Naive thymus-derived CD8-positive, alpha-beta T cell (primary cell): ENCODE measurements around the gene ABHD2. TPM values are rescaled to one million over a fixed set of nuclear protein-coding genes. Genes with fewer than 3 reads are reported as not detected.
A peak's percentile ranks its signal among the peaks of the same experiment; 100 is the strongest.

Experiments used
- ATAC-seq, 2 donors: fragments of 150-1000 bp; cut with Tn5 transposase in 1 of 2; sonication (Bioruptor Pico), chemical (Tn5 transposase) in 1 of 2; 1 replicate in 1 of 2; 2 replicates in 1 of 2; pipeline ENCODE4 v1.10.0; 2021; ENCODE audit warnings: mild to moderate bottlenecking in 2 of 2, moderate library complexity in 2 of 2
- POLR2A ChIA-PET: fragments of 350-600 bp; sonication (Branson Sonifier 250); formaldehyde crosslinking; loops from one replicate; lab custom pipeline; 2021; ENCODE audit warnings: antibody characterized with exemption; lab: Charles Lee
- DNase-seq, 10 donors: peaks; one replicate each; pipeline versions ENCODE4 v3.0.0 to v3.0.0-alpha.2; 2020 to 2022
- H3K27ac Mint-ChIP-seq, 10 donors: one replicate each; pipeline ENCODE4 v1.8.0; 2020 to 2022; ENCODE audit warnings: mild to moderate bottlenecking in 10 of 10, mixed read lengths in 10 of 10, moderate library complexity in 4 of 10, inconsistent platforms in 1 of 10
- H3K27me3 Mint-ChIP-seq, 5 donors: one replicate each; pipeline ENCODE4 v1.8.0; 2021 to 2022; ENCODE audit warnings: mixed read lengths in 5 of 5
- H3K36me3 Mint-ChIP-seq, 3 donors: one replicate each; pipeline ENCODE4 v1.8.0; 2020 to 2022; ENCODE audit warnings: mixed read lengths in 3 of 3, mild to moderate bottlenecking in 2 of 3, inconsistent platforms in 1 of 3
- H3K4me1 Mint-ChIP-seq, 4 donors: one replicate each; pipeline ENCODE4 v1.8.0; 2021 to 2022; ENCODE audit warnings: mixed read lengths in 4 of 4
- H3K4me3 Mint-ChIP-seq, 10 donors: one replicate each; pipeline ENCODE4 v1.8.0; 2020 to 2022; ENCODE audit warnings: mild to moderate bottlenecking in 10 of 10, mixed read lengths in 10 of 10, moderate library complexity in 6 of 10, inconsistent platforms in 1 of 10
- H3K9me3 Mint-ChIP-seq, 9 donors: one replicate each; pipeline ENCODE4 v1.8.0; 2020 to 2022; ENCODE audit warnings: mixed read lengths in 9 of 9, mild to moderate bottlenecking in 3 of 9, inconsistent platforms in 1 of 9, moderate library complexity in 1 of 9
- polyA plus RNA-seq, 3 donors: library from polyadenylated mRNA; unstranded; fragments of 300-500 nt; fragmentation: Illumina TruSeq; gene quantifications; one replicate each; pipeline ENCODE4 v1.2.3, GENCODE V29; 2021
- total RNA-seq, 8 experiments: library from RNA in 2 of 8; stranded (reverse) in 2 of 8; gene quantifications; one replicate each; pipeline ENCODE4 v1.2.3 and lab custom pipeline; 2021 to 2026

ABHD2 gene
- total and polyA plus RNA-seq, 5 experiments from 2014 or later, result 14.0 to 49.9 (median 17.1) TPM

- ATAC-seq (no peak), DNase-seq (no peak)
- no peak overlapping the region for H3K4me3 Mint-ChIP-seq
- H3K4me1 Mint-ChIP-seq, result peaks cover 8 to 20% (median 17%) of the 10 kb centered on the region in 4 donors
- H3K27ac Mint-ChIP-seq, result peak overlapping the region in 1 of 10 donors; percentile 11
- H3K36me3 Mint-ChIP-seq, result peaks cover 0 to 45% (median 10%) of the 10 kb centered on the region in 3 donors
- POLR2A ChIA-PET, result interaction anchor here (0.6 kb wide), 1 partner anchor 283 kb away, joined by 4 read pairs; no protein-coding TSS in a partner anchor
- no peaks in the 10 kb centered on the region for H3K9me3 Mint-ChIP-seq
- no peaks in the 10 kb centered on the region for H3K27me3 Mint-ChIP-seq
Measured at GRCh38 chr15:89199746-89200145, 111.5 kb downstream of the ABHD2 start.

DNA sequence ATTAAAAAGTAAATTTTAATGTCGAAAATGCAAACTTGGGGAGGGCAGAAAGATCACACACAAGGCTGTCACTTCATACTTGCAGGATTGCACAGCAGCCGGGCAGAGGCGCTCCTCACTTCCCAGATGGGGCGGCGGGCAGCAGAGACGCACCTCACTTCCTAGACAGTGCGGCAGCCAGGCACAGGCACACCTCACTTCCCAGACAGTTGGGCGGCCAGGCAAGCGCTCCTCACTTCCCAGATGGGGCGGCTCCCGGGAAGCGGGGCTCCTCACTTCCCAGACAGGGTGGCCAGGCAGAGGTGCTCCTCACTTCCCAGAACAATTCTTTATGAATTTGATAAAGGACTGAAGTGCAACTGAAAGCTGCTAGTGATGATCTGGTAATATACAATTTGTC lies 111.9 kb downstream of the ABHD2 start:
- ATAC-seq, result no peak
- Mint-ChIP-seq H3K9me3 (no peaks in the 10 kb centered on the region), H3K27ac (no peak overlapping the region), H3K36me3 (peaks cover 0 to 41% (median 8%) of the 10 kb centered on the region in 3 donors), H3K4me1 (peaks cover 8 to 24% (median 20%) of the 10 kb centered on the region in 4 donors), H3K27me3 (no peaks in the 10 kb centered on the region), H3K4me3 (no peak overlapping the region)
- DNase-seq, result no peak
- POLR2A ChIA-PET, result interaction anchor here (0.6 kb wide), 1 partner anchor 283 kb away, joined by 4 read pairs; no protein-coding TSS in a partner anchor

- DNase-seq (no peak), ATAC-seq (no peak)
- peak overlapping the region in 1 of 10 donors; percentile 17 for H3K27ac Mint-ChIP-seq
- POLR2A ChIA-PET, result no interaction called here
- H3K36me3 Mint-ChIP-seq, result peaks cover 0 to 28% (median 2%) of the 10 kb centered on the region in 3 donors
- H3K4me1 Mint-ChIP-seq, result peaks cover 11 to 26% (median 23%) of the 10 kb centered on the region in 4 donors
- no peaks in the 10 kb centered on the region for H3K27me3 Mint-ChIP-seq
- H3K9me3 Mint-ChIP-seq, result no peaks in the 10 kb centered on the region
- no peak overlapping the region for H3K4me3 Mint-ChIP-seq
Measured at GRCh38 chr15:89201465-89202005, 113.3 kb downstream of the ABHD2 start.

DNA sequence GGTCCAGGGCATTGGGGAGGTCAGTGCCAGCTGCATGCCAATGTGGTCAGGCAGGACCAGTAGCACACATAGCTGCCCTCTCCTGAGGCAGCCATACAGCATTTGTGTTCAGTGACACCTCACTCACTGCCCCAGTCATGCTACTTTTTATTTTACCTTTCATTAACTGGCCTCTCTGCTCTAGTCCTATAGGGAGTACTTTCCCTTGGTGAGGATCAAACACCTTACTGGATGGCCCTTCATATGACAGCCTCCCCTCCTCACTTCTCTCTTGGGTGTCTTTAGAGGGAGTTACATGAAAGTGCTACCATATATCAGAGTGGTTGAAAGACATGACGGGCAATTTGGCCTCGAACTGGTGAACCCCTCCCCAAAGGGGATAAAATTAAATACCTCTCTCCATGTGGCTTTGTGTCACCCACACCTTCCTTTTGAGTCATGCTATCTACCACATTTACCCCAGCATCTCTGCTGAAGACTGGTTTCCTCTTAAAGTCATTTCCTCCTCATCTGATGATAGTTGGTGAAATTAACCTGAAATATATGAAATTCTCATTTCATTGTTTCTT lies 115.5 kb downstream of the ABHD2 start:
- POLR2A ChIA-PET, result no interaction called here
- Mint-ChIP-seq H3K9me3 (no peaks in the 10 kb centered on the region), H3K4me1 (peaks cover 11 to 29% (median 26%) of the 10 kb centered on the region in 4 donors), H3K36me3 (peaks cover 0 to 19% (median 2%) of the 10 kb centered on the region in 3 donors), H3K27me3 (peaks cover 0 to 4% (median 1%) of the 10 kb centered on the region in 5 donors), H3K27ac (peak overlapping the region in 3 of 10 donors; percentile 43 to 69 (median 57)), H3K4me3 (peak overlapping the region in 2 of 10 donors; percentile 34 to 37)
- peak in 1 of 10 donors; percentile 2 for DNase-seq
- ATAC-seq, result peak in 1 of 2 donors; percentile 42

DNA sequence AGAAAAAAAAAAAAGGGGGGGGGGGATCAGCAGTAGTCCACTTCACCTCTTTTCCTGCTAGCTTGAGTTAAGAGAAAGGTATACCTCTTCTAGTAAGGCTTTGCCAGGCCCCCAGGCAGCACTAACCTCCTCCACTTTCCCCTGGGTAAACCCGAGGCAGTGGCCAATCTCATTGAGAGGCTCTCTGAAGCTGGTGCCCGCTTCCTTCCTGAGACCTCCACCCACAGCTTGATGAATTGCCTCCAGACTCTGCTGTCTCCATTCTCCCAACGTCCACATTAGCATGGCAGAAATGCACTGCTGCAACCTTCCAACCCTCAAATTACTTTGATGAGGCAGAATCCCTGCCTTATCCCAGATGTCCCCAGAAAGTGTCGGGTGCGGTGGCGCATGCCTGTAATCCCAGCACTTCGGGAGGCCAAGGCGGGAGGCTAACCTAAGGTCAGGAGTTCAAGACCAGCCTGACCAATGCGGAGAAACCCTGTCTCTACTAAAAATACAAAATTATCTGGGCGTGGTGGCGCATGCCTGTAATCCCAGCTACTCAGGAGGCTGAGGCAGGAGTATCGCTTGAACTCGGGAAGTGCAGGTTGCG lies 117.8 kb downstream of the ABHD2 start:
- no peak for ATAC-seq
- H3K4me3 Mint-ChIP-seq, result no peak overlapping the region
- peak overlapping the region in 1 of 10 donors; percentile 37 for H3K27ac Mint-ChIP-seq
- no peaks in the 10 kb centered on the region for H3K9me3 Mint-ChIP-seq
- peaks cover 11 to 29% (median 26%) of the 10 kb centered on the region in 4 donors for H3K4me1 Mint-ChIP-seq
- peaks cover 0 to 5% (median 0%) of the 10 kb centered on the region in 3 donors for H3K36me3 Mint-ChIP-seq
- H3K27me3 Mint-ChIP-seq, result peaks cover 0 to 4% (median 1%) of the 10 kb centered on the region in 5 donors
- no peak for DNase-seq
- POLR2A ChIA-PET, result interaction anchor here (0.7 kb wide), 1 partner anchor 33 kb away, joined by 6 read pairs; no protein-coding TSS in a partner anchor

- Mint-ChIP-seq H3K36me3 (no peaks in the 10 kb centered on the region), H3K9me3 (no peaks in the 10 kb centered on the region), H3K4me3 (peak overlapping the region in 3 of 10 donors; percentile 6 to 20 (median 14)), H3K27ac (peak overlapping the region in 3 of 10 donors; percentile 21 to 63 (median 62)), H3K4me1 (peaks cover 11 to 29% (median 26%) of the 10 kb centered on the region in 4 donors), H3K27me3 (peaks cover 0 to 4% (median 1%) of the 10 kb centered on the region in 5 donors)
- peak; percentile 95 to 98 for ATAC-seq
- DNase-seq, result peak; percentile 51 to 81 (median 68)
- POLR2A ChIA-PET, result interaction anchor here (0.7 kb wide), 2 partner anchors 32 to 310 kb away, joined by 3 to 6 read pairs; no protein-coding TSS in a partner anchor
Measured at GRCh38 chr15:89206908-89207331, 118.7 kb downstream of the ABHD2 start.

GRCh38 chr15:89208256-89208655 lies 120.0 kb downstream of the ABHD2 start:
- POLR2A ChIA-PET, result no interaction called here
- no peak overlapping the region for H3K27ac Mint-ChIP-seq
- peaks cover 11 to 29% (median 25%) of the 10 kb centered on the region in 4 donors for H3K4me1 Mint-ChIP-seq
- no peak overlapping the region for H3K4me3 Mint-ChIP-seq
- no peak for ATAC-seq
- H3K27me3 Mint-ChIP-seq, result peaks cover 0 to 4% (median 1%) of the 10 kb centered on the region in 5 donors
- DNase-seq, result no peak
- H3K9me3 Mint-ChIP-seq, result no peaks in the 10 kb centered on the region
- H3K36me3 Mint-ChIP-seq, result no peaks in the 10 kb centered on the region

DNA sequence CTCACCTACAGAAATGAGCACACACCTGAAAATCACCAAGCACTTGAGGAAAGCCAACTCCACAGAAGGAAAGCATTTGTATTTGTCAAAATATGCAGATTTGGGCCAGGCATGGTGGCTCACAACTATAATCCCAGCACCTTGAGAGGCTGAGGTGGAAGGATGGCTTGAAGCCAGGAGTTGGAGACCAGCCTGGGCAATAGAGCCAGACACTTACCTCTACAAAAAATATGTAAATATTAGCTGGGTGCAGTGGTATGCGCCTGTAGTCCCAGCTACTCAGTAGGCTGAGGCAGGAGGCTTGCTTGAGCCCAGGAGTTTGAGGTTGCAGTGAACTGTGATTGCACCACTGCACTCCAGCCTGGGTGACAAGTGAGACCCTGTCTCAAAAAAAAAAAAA lies 120.8 kb downstream of the ABHD2 start:
- Mint-ChIP-seq H3K4me3 (no peak overlapping the region), H3K9me3 (no peaks in the 10 kb centered on the region), H3K4me1 (peaks cover 5 to 21% (median 18%) of the 10 kb centered on the region in 4 donors), H3K27me3 (peaks cover 0 to 4% (median 1%) of the 10 kb centered on the region in 5 donors), H3K27ac (no peak overlapping the region), H3K36me3 (no peaks in the 10 kb centered on the region)
- no peak for DNase-seq
- no peak for ATAC-seq
- POLR2A ChIA-PET, result no interaction called here

DNA sequence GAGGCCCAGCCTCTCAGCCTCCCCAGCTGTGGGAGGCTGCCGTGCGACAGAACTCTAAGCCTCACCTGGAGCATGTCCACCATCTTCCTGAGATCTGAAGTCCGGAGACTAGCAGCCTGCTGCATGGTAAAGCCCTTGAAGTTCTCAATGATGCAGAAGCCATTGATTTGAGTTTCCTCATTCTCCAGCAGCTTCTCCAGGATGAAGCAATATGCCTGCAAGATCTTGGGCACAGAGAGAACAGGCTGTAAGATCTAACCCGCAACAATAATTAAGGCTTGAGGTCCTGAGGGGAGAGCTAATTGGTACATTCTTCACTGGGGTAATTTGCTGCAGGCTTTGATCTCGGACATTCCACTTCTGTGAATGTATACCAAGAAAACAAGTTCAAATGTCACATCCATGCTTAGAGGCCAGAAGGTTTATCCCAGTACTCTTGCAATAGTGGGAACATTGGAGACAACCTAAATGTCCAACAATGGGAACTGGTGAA lies 123.5 kb downstream of the ABHD2 start:
- no peaks in the 10 kb centered on the region for H3K9me3 Mint-ChIP-seq
- no peak overlapping the region for H3K27ac Mint-ChIP-seq
- H3K4me3 Mint-ChIP-seq, result no peak overlapping the region
- H3K4me1 Mint-ChIP-seq, result peaks cover 0 to 5% (median 5%) of the 10 kb centered on the region in 4 donors
- H3K27me3 Mint-ChIP-seq, result peaks cover 0 to 4% (median 2%) of the 10 kb centered on the region in 5 donors
- ATAC-seq (no peak), DNase-seq (no peak)
- POLR2A ChIA-PET, result no interaction called here
- H3K36me3 Mint-ChIP-seq, result no peaks in the 10 kb centered on the region

GRCh38 chr15:89215627-89216026 lies 127.4 kb downstream of the ABHD2 start:
- Mint-ChIP-seq H3K4me3 (no peak overlapping the region), H3K27ac (no peak overlapping the region), H3K4me1 (no peaks in the 10 kb centered on the region), H3K36me3 (no peaks in the 10 kb centered on the region), H3K27me3 (peaks cover 0 to 2% (median 0%) of the 10 kb centered on the region in 5 donors), H3K9me3 (no peaks in the 10 kb centered on the region)
- ATAC-seq (no peak), DNase-seq (no peak)
- POLR2A ChIA-PET, result no interaction called here

DNA sequence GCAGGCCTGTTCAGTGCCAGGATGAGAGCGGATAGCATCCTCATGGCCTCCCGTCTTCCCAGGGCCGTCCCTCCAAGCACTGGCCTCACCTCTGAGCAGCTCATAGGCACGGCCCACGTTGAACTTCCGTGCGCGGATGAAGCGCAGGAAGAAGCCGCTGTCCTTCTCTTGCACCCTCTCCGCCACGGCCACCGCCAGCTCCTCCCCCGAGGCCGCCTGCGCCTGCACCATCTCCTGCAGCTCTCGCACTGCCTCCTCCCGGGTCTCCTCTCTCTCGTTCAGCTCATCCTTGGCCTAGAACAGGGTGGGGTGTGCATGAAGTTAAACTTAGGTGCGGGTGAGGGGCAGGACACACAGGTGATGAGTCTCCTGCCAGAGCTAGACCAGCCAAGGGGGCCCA lies 128.8 kb downstream of the ABHD2 start:
- POLR2A ChIA-PET, result no interaction called here
- Mint-ChIP-seq H3K36me3 (no peaks in the 10 kb centered on the region), H3K4me1 (no peaks in the 10 kb centered on the region), H3K4me3 (no peak overlapping the region), H3K27me3 (peaks cover 0 to 4% (median 0%) of the 10 kb centered on the region in 5 donors), H3K27ac (no peak overlapping the region), H3K9me3 (no peaks in the 10 kb centered on the region)
- DNase-seq (no peak), ATAC-seq (no peak)

GRCh38 chr15:89217686-89218376 lies 129.6 kb downstream of the ABHD2 start:
- no peak overlapping the region for H3K4me3 Mint-ChIP-seq
- POLR2A ChIA-PET, result no interaction called here
- no peaks in the 10 kb centered on the region for H3K9me3 Mint-ChIP-seq
- H3K4me1 Mint-ChIP-seq, result no peaks in the 10 kb centered on the region
- peaks cover 0 to 4% (median 0%) of the 10 kb centered on the region in 5 donors for H3K27me3 Mint-ChIP-seq
- no peaks in the 10 kb centered on the region for H3K36me3 Mint-ChIP-seq
- DNase-seq (no peak), ATAC-seq (no peak)
- H3K27ac Mint-ChIP-seq, result no peak overlapping the region
